GM12873 (cell line): Measurements from ENCODE around the gene ZEB2.

Experiments
- TF ChIP-seq, protein P1 (sequence below): IDR thresholded peaks from 2 replicates; pipeline ENCODE4 v1.5.1; 2012; ENCODE audit warnings: low read depth, mild to moderate bottlenecking, moderate library complexity, low read length, control low read depth; ENCODE audit not compliant: insufficient read depth; ENCODE audit errors: missing control alignments

Gene ZEB2

DNA sequence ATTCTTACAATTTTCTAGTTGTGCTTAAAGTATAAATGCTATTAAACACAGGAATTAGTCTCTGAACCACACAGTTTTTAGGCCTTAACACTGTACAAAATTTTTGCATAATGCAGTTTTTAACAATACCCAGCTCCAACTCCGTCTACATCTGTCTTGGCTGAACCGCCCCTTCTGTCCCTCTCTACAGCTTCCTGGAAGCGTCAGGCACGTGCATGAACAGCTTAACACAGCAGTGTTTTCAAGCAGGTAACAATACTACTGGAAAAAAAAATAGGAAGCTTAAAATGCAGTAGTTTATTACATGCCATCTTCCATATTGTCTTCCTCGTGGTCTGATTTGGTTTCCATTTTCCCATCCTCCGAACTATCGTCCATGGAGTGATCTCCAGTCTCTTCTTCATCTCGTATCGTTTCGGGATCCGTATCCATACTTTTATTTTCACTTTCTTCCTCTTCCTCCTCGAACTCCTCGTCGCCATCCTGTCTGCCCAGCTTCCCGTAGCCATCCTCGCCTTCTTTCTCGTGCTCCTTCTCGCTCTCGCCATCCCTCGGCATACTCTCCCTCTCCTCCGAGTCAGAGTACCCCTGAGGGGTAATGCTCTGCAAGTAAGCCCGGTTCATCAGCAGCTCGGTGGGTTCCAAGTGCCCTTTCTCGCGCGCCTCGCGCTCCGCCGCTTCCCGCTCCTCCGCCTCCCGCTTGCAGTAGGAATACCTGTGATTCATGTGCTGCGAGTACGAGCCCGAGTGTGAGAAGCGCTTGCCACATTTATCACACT is 130.6 kb downstream of the ZEB2 start:
- TF ChIP-seq, protein P1, sequence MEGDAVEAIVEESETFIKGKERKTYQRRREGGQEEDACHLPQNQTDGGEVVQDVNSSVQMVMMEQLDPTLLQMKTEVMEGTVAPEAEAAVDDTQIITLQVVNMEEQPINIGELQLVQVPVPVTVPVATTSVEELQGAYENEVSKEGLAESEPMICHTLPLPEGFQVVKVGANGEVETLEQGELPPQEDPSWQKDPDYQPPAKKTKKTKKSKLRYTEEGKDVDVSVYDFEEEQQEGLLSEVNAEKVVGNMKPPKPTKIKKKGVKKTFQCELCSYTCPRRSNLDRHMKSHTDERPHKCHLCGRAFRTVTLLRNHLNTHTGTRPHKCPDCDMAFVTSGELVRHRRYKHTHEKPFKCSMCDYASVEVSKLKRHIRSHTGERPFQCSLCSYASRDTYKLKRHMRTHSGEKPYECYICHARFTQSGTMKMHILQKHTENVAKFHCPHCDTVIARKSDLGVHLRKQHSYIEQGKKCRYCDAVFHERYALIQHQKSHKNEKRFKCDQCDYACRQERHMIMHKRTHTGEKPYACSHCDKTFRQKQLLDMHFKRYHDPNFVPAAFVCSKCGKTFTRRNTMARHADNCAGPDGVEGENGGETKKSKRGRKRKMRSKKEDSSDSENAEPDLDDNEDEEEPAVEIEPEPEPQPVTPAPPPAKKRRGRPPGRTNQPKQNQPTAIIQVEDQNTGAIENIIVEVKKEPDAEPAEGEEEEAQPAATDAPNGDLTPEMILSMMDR = no peak

DNA sequence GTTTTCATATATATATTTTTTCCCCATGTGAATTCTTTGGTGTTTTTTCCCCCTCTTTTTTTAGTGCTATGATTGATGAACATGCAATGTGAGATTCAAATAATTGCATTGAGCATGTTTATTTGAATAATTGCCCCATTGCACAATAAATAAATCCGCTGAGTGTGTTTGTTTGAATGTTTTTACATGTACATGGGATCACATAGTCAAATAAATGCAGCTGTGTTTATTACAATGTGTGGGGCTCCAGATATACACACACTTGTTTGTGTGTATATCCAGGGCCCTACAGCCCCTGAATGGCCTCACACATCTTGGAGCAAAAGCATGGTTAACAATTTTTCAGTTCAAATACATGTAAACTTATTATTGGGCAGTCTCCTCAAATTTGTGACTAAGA is 134.5 kb downstream of the ZEB2 start:
- TF ChIP-seq, protein P1 = no peak

DNA sequence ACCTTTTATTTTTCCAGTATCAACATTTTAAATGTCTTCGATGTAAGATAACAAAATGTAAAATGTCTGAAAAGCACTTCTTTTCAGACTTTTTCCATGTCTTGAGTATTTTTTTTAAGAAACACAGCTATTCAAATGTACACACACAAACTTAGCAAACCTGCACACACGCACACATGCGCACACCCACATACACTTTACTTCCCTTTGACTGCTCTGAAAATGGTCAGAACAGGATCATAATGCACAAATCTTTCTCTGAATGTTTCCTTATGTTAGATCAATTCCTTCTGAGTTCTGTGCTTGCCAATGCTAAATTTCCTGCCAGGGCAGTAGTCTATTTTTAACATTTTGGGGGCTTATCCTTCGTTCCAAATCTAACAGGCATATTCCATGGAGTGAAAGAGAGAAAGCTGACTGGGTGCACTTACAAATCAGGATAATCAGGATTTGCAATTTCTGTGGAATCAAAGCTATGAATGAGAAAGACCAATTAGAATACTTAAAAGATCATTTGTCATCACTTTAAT is 136.3 kb downstream of the ZEB2 start:
- TF ChIP-seq, protein P1 = no peak

DNA sequence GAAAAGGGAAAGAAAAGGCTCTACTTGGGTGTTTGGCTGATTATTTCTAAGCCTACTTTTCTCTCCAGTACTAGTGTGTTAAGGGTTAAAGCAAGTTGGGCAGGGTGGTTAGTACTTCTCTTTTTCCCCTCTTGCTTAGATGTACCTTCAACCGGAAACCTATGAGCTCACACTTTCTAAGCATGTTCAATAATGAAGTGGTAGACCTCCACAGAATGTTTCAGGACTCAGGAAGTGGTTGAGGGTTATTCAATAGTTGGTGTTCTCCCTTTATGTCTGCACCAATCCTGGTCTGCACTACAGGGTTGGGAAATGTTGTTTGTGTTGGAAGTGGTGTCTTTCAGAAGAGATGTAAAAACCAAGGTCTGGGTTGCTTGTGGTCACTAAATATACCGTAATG is 137.1 kb downstream of the ZEB2 start:
- TF ChIP-seq, protein P1 = no peak

DNA sequence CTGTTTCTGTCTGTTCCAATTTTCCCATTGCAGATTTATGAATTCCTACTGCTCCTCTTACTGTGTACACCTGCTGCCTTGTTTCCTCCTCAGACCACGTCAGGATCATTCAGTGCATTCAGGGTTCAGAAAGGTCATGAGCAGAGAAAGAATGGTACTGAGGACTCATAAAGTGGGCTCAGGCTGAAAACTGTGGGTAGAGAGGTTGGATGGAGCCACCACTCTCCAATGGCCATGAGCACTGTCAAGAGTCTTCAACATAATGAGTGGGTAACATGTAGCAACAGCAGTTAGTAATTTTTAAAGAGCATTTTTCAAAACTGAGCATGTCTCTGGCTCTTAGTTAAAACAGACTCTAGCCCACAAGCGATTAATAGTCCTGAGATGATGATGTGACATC is 138.2 kb downstream of the ZEB2 start:
- TF ChIP-seq, protein P1 = no peak

DNA sequence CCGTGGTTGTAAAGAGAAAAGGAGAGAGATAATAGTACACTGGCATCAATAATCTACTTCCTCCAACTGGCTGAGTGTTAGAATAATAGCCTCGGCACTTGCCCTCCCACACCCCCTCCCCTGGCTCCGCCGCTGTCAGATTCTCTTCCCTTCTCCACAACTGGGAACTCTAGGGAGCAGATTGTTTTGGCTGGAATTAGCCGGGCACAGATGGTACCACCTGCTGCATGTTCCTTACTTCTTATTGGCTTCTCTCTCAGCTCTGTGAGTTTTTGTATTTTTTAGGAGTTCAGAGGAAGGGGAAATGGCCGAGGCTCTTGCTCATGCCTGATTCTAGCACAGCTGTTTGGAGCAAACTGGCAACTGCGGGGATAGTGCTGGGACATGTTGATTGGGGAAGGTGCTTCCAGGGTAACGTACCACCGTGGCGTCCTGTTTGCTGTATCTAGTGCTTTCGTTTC is 140.0 kb downstream of the ZEB2 start:
- TF ChIP-seq, protein P1 = no peak

DNA sequence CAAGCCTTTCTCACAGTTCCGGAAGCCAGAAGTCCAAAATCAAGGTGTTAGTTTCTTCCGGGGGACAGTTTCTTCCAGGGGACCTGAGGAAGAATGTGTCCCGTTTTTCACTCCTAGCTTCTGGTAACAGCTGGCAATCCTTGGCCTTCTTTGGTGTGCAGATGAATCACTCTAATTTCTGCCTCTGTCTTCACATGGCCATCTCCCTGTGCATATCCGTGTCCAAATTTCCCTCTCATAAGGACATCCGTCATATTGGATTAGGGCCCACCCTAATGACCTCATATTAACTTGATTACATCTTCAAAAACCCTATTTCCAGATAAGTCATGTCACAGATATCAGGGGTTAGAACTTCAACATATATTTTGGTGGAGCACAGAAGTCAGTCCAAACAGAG is 141.4 kb downstream of the ZEB2 start:
- TF ChIP-seq, protein P1 = no peak
